Measurements from ENCODE around the gene BTBD9. TPM values are rescaled to one million over a fixed set of nuclear protein-coding genes. Genes with fewer than 3 reads are reported as not detected.

BTBD9 gene
- total and polyA plus RNA-seq, 2 donors (not counting 3 experiments of a cell fraction or from before 2014, with no cell fraction given): 4.9 to 15.0 TPM

GRCh38 chr6:38480036-38480435 is 159.7 kb downstream of the BTBD9 start:
- H3K27me3 ChIP-seq (ENCODE audit: control insufficient read depth in 2 of 2, insufficient read depth in 2 of 2, low read length in 2 of 2): no peaks in the 10 kb centered on the region
- no peak overlapping the region for H3K4me2 ChIP-seq (ENCODE audit: insufficient read depth, low read length)
- dilution Hi-C loops (cut with MboI; ENCODE audit: extremely low pct_ligation_motif_present, low sequenced_read_pairs) (no loop called here), intact Hi-C loops (cut with micrococcal nuclease) (no loop called here)
- FAIRE-seq: no peak
- no peaks in the 10 kb centered on the region for H4K20me1 ChIP-seq (replicated peaks; ENCODE audit: control insufficient read depth, extremely low read depth, insufficient read depth, low read length)
- CTCF ChIA-PET: interaction anchor here (1.1 to 1.4 kb wide), 3 partner anchors 9 to 90 kb away, joined by 3 to 4 read pairs (median 4); no protein-coding TSS in a partner anchor
- H3K4me3 ChIP-seq (replicated peaks in 1 of 3; ENCODE audit: insufficient read depth in 1 of 3, low read depth in 1 of 3, low read length in 3 of 3): no peak overlapping the region
- no peak for DNase-seq (ENCODE audit: low read depth, low spot score)
- H3K79me2 ChIP-seq (ENCODE audit: control insufficient read depth, insufficient read depth, low read length): no peaks in the 10 kb centered on the region
- BruUV-seq (replicated peaks): no TSS peak
- TF ChIP-seq CTCF (IDR thresholded peaks at IDR 0.05; ENCODE audit: extremely low read depth in 1 of 2, insufficient read depth in 1 of 2, low read depth in 1 of 2, low read length in 2 of 2) (no peak), EZH2 (IDR thresholded peaks at IDR 0.05; ENCODE audit: borderline replicate concordance, low read depth, low read length, severe bottlenecking) (no peak), MAX (IDR thresholded peaks at IDR 0.05; ENCODE audit: insufficient read depth, insufficient read length) (no peak), POLR2AphosphoS5 (IDR thresholded peaks at IDR 0.05; ENCODE audit: insufficient read depth, low read depth, low read length) (no peak), POLR2A (IDR thresholded peaks at IDR 0.05; ENCODE audit: low read depth, low read length) (no peak), FOS (IDR thresholded peaks at IDR 0.05; ENCODE audit: borderline replicate concordance, insufficient read depth, low read length) (no peak), JUN (IDR thresholded peaks at IDR 0.05; ENCODE audit: borderline replicate concordance, insufficient read depth, insufficient read length, low read depth) (no peak), GATA2 (IDR thresholded peaks at IDR 0.05; ENCODE audit: insufficient read depth, insufficient read length, low read depth, low read length) (no peak), MYC (IDR thresholded peaks at IDR 0.05; ENCODE audit: low read depth, low read length) (no peak)
- no peak overlapping the region for H3K27ac ChIP-seq (ENCODE audit: insufficient read depth, low read depth, low read length)
- no peaks in the 10 kb centered on the region for H3K9me1 ChIP-seq (replicated peaks; ENCODE audit: control insufficient read depth, extremely low read depth, insufficient read depth, low read length)
- no peaks in the 10 kb centered on the region for H3K9me3 ChIP-seq (replicated peaks; ENCODE audit: control insufficient read depth, insufficient read depth, low read length)
- H3K4me1 ChIP-seq (ENCODE audit: control insufficient read depth, extremely low read depth, insufficient read depth, low read length): no peaks in the 10 kb centered on the region
- no peaks in the 10 kb centered on the region for H3K36me3 ChIP-seq (ENCODE audit: control insufficient read depth in 2 of 2, extremely low read depth in 1 of 2, insufficient read depth in 2 of 2, low read length in 2 of 2)
- no peak overlapping the region for H3K9ac ChIP-seq (replicated peaks; ENCODE audit: extremely low read depth, insufficient read depth, low read length)
- POLR2A ChIA-PET: no interaction called here
- H2AFZ ChIP-seq (ENCODE audit: low read depth, low read length): no peak overlapping the region

Measured in endothelial cell of umbilical vein (primary cell).